ENCODE results near the gene GNG4.
A peak's percentile ranks its signal among the peaks of the same experiment; 100 is the strongest.
"Not testable (repeated sequence)": the region's sequence is repeated elsewhere in the genome, so short reads cannot be mapped to it uniquely, and the experiment has no call there.

GNG4 gene

DNA sequence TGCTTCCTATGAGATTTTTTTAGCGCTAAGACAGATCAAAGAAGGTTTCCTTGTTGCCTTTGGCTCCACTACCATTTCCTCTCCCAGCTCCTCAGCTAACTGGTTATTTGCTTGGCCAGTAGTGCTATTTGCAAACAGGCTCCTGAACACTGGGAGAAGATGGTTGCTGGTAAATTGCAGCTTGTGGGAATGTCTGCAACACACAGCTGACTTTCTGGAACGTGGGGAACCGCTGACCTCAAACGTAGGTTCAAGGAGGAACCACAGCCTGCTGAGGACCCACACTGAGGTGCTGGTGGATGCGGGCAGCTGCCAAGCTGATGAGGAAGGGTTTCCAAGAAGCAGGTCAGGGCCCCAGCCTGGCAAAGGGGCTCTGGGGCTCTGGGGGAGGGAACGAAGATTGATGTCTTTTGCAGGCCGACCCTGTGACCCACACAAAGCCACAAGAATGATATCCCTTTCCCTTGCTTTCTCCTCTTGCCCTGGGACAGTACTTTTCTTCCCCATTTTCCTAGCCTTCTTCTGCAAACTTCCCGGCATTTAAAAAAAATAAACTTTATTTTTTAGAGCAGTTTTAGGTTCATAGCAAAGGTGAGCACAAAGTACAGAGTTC, 24.8 kb downstream of the GNG4 start:
- DNase-seq = no peak

DNA sequence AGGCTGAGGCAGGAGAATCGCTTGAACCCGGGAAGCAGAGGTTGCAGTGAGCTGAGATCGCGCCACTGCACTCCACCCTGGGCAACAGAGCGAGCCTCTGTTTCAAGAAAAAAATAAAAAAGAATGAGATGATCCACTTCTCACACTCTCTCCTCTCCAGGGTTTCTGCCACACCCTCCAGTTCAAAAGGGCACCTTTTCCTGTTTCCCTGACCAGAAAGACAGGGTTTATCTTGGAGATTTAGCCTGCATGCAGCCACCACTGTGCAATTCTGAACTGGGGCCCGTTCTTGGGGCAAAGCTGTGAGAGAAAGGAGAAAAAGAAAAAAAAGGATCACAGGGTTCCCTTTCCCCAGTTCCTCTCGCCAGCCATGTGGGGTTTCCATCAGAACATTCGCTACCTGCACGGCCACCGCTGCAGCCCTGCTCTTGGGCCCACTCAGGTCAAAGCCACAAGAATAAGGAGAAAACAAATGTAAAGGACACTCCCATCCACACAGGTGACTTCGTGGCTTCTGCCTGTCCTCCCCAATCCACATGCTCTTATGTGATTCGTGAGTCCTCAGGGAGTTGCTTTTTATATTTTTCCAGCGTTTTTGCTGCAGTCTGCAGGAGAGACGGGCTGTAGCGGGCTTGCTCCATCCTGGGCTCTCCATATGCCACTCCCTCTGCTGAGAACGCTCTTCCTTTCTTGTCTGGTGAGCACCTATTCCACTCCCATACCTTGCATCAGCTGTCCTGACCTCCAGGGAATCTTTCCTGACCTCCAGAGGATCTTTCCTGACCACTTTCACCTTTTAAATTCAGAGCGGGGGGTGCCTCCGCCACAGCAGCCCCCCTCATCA, 26.4 kb downstream of the GNG4 start:
- no peak for DNase-seq

DNA sequence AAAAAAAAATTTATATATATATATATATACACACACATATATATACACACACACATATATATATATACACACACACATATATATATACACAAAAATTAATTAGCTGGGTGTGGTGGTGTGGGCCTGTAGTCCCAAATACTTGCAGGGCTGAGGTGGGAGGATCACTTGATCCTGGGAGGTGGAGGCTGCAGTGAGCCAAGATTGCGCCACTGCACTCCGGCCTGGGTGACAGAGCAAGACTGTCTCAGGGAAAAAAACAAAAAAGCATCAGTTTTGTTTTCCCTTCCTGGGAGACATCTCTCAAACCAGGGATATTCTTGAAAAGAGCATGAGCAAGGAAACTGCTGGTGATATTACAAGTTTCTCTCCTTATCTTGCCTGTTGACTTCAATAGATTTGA, 30.4 kb downstream of the GNG4 start:
- not testable (repeated sequence) for DNase-seq

- DNase-seq = no peak
Observed at GRCh38 chr1:235617808-235618207, 31.8 kb downstream of the GNG4 start.

GRCh38 chr1:235617140-235617539, 32.4 kb downstream of the GNG4 start:
- DNase-seq = no peak

- no peak for DNase-seq
Observed at GRCh38 chr1:235614442-235614954, 35.1 kb downstream of the GNG4 start.

- DNase-seq = no peak
Observed at GRCh38 chr1:235613602-235614001, 36.0 kb downstream of the GNG4 start.

DNA sequence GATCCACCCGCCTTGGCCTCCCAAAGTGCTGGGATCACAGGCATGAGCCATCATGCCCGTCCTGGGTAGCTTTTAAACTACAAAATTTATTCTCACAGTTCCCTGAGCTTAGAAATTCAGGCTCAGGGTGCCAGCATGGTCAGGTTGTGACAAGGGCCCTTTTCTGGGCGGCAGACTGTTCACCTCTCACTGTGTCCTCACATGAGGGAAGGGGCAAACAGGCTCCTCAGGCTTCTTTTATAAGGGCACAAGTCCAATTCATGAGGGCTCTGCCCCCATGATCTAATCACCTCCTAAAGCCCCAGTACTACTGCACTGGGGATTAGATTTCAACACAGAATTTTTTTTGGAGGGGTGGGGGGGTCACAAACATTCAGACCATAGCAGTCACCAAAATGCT, 36.8 kb downstream of the GNG4 start:
- DNase-seq = no peak

DNA sequence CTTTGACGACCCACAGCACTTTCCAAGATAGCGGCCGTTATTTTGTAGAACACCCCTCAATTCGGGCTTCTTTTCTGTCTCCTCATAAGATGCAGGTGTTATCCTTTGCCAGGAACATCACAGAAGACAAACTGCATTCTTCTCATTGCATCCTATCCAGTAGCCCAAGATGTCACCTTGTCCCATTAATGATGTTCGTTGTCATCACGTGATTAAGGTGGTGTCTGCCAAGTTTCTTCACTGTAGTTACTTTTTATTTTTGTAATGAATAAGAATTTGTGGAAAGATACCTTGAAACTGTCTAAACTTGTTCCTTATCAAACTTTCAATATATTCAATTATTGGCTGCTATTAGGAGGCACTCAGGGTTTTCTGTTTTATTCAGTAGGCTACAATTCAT, 39.4 kb downstream of the GNG4 start:
- no peak for DNase-seq

GRCh38 chr1:235608278-235608677, 41.3 kb downstream of the GNG4 start:
- DNase-seq = no peak

DNA sequence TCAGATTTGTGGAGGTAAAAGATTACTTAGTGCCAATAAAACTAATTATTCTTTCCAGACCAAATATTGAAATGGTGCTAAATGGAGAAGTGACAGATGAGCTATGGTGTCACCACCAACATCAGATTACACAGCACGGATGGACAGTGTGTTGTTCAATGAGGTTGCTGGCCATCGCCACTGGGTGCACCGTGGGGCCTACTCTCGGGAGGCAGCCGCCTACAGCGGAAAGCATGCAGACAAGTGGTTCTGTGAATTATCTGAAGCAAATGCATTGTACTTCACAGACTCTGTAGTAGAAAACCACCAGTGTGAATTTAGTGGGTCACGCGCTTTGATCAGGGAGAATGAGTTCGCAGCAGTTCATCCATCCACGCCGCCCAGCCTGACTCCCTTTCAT, 42.3 kb downstream of the GNG4 start:
- DNase-seq = no peak

- peak in 1 of 2 experiments; percentile 7 for DNase-seq
Observed at GRCh38 chr1:235601104-235601503, 48.5 kb downstream of the GNG4 start.

GRCh38 chr1:235599536-235599935, 50.0 kb downstream of the GNG4 start:
- no peak for DNase-seq

DNA sequence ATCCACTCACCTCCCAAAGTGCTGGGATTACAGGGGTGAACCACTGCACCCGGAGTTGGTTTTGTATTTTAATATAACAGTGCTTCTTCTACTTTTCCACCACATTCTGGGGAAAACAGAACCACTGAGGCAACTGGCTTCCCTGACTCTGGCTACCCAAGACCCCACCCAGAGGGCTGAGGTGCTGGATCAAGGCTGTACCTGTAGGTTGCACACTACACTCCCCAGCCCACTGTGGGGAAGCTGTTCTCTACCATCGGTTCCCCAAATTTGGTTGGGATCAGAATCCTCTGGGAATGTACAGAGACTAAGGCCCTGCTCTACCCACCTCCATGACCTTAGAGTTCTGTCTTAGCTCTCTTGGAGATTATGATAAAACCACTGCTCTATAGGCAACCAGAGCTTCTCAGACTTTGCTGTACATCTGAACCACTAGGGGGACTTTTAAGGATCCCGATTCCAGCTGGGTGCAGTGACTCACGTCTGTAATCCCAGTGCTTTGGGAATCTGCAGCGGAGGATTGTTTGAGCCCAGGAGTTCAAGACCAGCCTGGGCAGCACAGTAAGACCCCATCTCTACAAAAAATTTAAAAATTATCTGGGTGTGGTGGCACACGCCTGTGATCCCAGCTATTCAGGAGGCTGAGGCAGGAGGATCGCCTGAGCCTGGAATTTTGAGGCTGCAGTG, 51.6 kb downstream of the GNG4 start:
- DNase-seq = no peak

DNA sequence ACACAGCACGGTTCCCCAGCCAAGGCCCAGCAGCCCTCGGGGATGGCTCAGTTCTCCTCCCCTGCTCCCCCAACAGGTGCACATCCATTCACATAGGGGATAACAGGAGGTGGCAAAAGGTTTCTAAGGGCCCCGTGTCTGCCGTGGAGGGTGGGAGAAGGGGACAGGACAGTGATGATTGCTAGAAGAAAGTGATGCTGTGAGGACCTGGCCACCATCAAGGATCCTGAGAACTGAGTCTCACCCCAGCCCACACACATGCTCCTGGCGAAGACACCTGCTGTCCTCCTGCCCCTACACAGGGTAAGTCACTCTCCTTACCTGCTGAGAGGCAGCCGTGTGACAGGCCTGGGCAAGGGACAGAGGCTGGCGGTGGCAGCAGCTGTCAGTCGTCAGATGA, 54.5 kb downstream of the GNG4 start:
- no peak for DNase-seq

GRCh38 chr1:235594281-235594895, 55.2 kb downstream of the GNG4 start:
- DNase-seq = not testable (repeated sequence)

DNA sequence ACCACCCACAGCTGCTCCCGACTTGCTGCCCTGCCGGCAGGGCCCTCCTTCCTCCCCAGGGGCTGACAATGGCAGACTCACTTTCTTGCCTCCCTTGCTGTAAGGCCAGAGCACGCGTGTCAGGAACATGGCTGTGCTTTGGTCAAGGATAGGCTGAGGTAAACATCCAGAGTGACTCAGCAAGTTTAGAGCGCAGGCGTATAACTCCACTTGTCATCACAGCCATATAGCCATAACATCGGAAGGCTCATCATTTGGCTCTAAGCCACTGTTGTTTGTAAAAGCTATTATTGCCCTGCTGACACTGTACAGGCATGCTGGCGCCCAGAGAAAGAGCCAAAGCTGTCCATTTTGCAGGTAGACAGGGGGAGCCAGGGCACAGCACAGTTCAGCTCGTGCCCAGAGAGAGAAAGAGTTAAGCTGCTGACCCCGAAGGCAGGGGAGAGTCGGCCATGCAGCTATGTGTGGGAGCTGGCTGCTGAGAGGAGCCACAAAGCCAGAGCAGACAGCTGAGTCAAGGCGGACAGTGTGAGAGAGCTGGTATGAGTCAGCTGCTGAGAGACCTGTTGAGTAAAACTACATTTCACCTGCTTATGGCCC, 60.6 kb downstream of the GNG4 start:
- DNase-seq = no peak

DNA sequence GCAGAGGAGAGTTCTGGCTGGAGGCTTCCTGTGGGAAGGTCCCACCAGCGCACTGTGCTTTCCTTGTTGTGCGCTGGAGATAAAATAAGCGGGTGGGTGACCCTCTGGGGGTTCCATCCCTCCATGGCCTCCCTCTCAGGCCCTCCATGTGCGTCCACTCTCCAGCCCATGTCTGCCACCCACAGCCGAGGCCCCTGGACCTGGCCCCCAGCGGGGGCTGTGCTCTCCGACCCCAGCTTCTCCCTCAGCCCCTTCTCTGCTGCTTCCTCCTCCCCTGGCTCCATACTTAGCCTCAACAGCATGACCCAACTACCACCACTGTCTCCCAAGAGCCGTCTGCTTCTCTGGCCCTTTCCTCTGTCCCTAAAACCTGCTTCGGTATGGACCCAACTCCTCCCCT, 61.4 kb downstream of the GNG4 start:
- DNase-seq = no peak

GRCh38 chr1:235586992-235587391, 62.6 kb downstream of the GNG4 start:
- no peak for DNase-seq

GRCh38 chr1:235586413-235586812, 63.2 kb downstream of the GNG4 start:
- no peak for DNase-seq

GRCh38 chr1:235584973-235585372, 64.6 kb downstream of the GNG4 start:
- no peak for DNase-seq

- DNase-seq = no peak
Observed at GRCh38 chr1:235583511-235584001, 66.0 kb downstream of the GNG4 start.

DNA sequence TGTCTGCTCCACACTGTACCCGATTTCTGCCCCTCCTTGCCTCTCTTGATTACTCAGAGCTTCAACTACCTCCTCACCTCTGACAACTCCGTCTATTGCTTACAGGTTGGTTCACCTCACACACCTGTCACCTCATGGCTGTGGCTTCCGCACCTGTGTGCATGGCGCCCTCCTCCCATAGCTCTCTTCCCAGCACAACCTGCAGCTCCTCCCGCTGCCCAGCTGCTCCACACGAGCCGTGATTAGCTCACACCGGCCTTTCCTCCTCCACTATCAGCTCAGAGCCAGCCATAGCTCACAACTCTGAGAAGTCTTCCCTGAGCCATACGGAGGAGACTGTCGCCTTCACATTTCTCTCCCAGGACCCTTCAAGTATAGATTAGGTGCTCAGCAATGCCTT, 67.5 kb downstream of the GNG4 start:
- no peak for DNase-seq
